Gastroesophageal sphincter (tissue), 3 donors: Measurements from ENCODE around the gene IL9R.

ENCODE experiments used
- CTCF ChIP-seq, 4 experiments: fragments of 200-600 bp in 2 of 4; fragments of 450-650 bp in 2 of 4; sonication (generic) in 1 of 4; IDR thresholded peaks; one replicate each; pipeline ENCODE4 v1.5.1; 2017 to 2019; ENCODE audit warnings: antibody characterized with exemption in 4 of 4, mild to moderate bottlenecking in 2 of 4, moderate library complexity in 2 of 4
- EP300 ChIP-seq: sonication (generic); formaldehyde crosslinking; IDR thresholded peaks from one replicate; pipeline ENCODE4 v1.6.1; 2017; ENCODE audit warnings: antibody characterized with exemption, mild to moderate bottlenecking
- POLR2A ChIP-seq, 2 donors: fragments of 450-650 bp; IDR thresholded peaks; one replicate each; pipeline ENCODE4 v1.6.1; 2017; ENCODE audit warnings: antibody characterized with exemption in 2 of 2, mild to moderate bottlenecking in 2 of 2, moderate library complexity in 1 of 2
- POLR2AphosphoS5 ChIP-seq: sonication (generic); formaldehyde crosslinking; IDR thresholded peaks from one replicate; pipeline ENCODE4 v1.6.1; 2017; ENCODE audit warnings: antibody characterized with exemption

GRCh38 chrX:155966876-155967275, 30.6 kb upstream of the IL9R start:
- no peak for TF ChIP-seq CTCF (IDR thresholded peaks at IDR 0.05)
- no peak for TF ChIP-seq EP300
- no peak for TF ChIP-seq POLR2A (IDR thresholded peaks at IDR 0.05)
- no peak for TF ChIP-seq POLR2AphosphoS5
